PC-3 (cell line): ENCODE results near the gene DNAL1. TPM values are rescaled to one million over a fixed set of nuclear protein-coding genes. Genes with fewer than 3 reads are reported as not detected.

Experiments
- ATAC-seq: fragments of 200-7000 bp; cut with Tn5 transposase; 2 replicates; pipeline ENCODE4 v1.9.1; 2020; ENCODE audit warnings: mild to moderate bottlenecking, moderate library complexity
- Bru-seq: library from RNA; stranded (reverse); fragments of 400-500 nt; gene quantifications from one replicate; lab custom pipeline; 2021; lab: Mats Ljungman, UMichigan
- BruChase-seq, 2 experiments: library from RNA; stranded (reverse); fragments of 400-500 nt; gene quantifications; one replicate each; lab custom pipeline; 2021; lab: Mats Ljungman, UMichigan
- BruUV-seq: library from RNA; stranded (reverse); fragments of 400-500 nt; replicated peaks from 2 replicates; lab custom pipeline; 2021; lab: Mats Ljungman, UMichigan
- CTCF ChIA-PET: fragments of 300-600 bp; sonication (Branson Sonifier 250); formaldehyde crosslinking; loops from one replicate; lab custom pipeline; 2022; ENCODE audit warnings: antibody characterized with exemption; lab: Charles Lee
- POLR2A ChIA-PET: fragments of 300-600 bp; sonication (Branson Sonifier 250); formaldehyde crosslinking; loops from one replicate; lab custom pipeline; 2022; ENCODE audit warnings: antibody characterized with exemption; ENCODE audit not compliant: unreplicated experiment; lab: Charles Lee
- DNase-seq: peaks from one replicate; pipeline ENCODE4 v3.0.0-alpha.2; 2015
- H2AFZ ChIP-seq: fragments of 300-600 bp; sonication (generic); 2 replicates; pipeline ENCODE4 v1.6.0; 2016; ENCODE audit warnings: antibody characterized with exemption, low read length
- H3F3A ChIP-seq: fragments of 300-600 bp; sonication (generic); one replicate; pipeline ENCODE4 v1.6.0; 2017; ENCODE audit warnings: antibody characterized with exemption, low read length, control low read depth, mild to moderate bottlenecking; ENCODE audit not compliant: unreplicated experiment
- H3K27ac ChIP-seq: fragments of 300-600 bp; sonication (generic); 2 replicates; pipeline ENCODE4 v1.5.1; 2016; ENCODE audit warnings: mild to moderate bottlenecking, low read length
- H3K27me3 ChIP-seq: fragments of 300-600 bp; sonication (generic); 2 replicates; pipeline ENCODE4 v1.6.1; 2016; ENCODE audit warnings: low read length, mixed read lengths
- H3K36me3 ChIP-seq: fragments of 300-600 bp; sonication (generic); 2 replicates; pipeline ENCODE4 v1.6.1; 2016; ENCODE audit warnings: low read depth, mixed run types, low read length, mixed read lengths
- H3K4me1 ChIP-seq: fragments of 300-600 bp; sonication (generic); 2 replicates; pipeline ENCODE4 v1.5.1; 2016; ENCODE audit warnings: low read length; ENCODE audit not compliant: insufficient read depth
- H3K4me2 ChIP-seq: fragments of 300-600 bp; sonication (generic); 2 replicates; pipeline ENCODE4 v1.6.0; 2016; ENCODE audit warnings: low read length
- H3K4me3 ChIP-seq: fragments of 300-600 bp; sonication (generic); 2 replicates; pipeline ENCODE4 v1.5.1; 2016; ENCODE audit warnings: mild to moderate bottlenecking, low read length, mixed read lengths
- H3K79me2 ChIP-seq: fragments of 300-600 bp; sonication (generic); 2 replicates; pipeline ENCODE4 v1.6.1; 2017; ENCODE audit warnings: low read length, mixed read lengths
- H3K9ac ChIP-seq: fragments of 300-600 bp; sonication (generic); 2 replicates; pipeline ENCODE4 v1.6.0; 2016; ENCODE audit warnings: mild to moderate bottlenecking, low read length
- H3K9me2 ChIP-seq: fragments of 300-600 bp; sonication (generic); replicated peaks from 2 replicates; pipeline ENCODE4 v1.6.1; 2016; ENCODE audit warnings: mixed run types, low read length, mixed read lengths
- H3K9me3 ChIP-seq: fragments of 300-600 bp; sonication (generic); 2 replicates; pipeline ENCODE4 v1.6.1; 2016; ENCODE audit warnings: low read length, mixed read lengths
- H4K20me1 ChIP-seq: fragments of 300-600 bp; sonication (generic); 2 replicates; pipeline ENCODE4 v1.6.1; 2016; ENCODE audit warnings: low read length, mixed read lengths
- CTCF ChIP-seq: fragments of 300-600 bp; sonication (generic); conservative IDR thresholded peaks from 2 replicates; pipeline ENCODE4 v1.5.1; 2017; ENCODE audit warnings: antibody characterized with exemption, low read depth, mild to moderate bottlenecking, low read length
- EZH2 ChIP-seq: fragments of 300-600 bp; sonication (generic); IDR thresholded peaks from one replicate; pipeline ENCODE4 v1.6.1; 2017; ENCODE audit warnings: antibody characterized with exemption, mild to moderate bottlenecking, low read length; ENCODE audit not compliant: unreplicated experiment
- EZH2phosphoT487 ChIP-seq: fragments of 300-600 bp; sonication (generic); IDR thresholded peaks from 2 replicates; pipeline ENCODE4 v1.6.1; 2018; ENCODE audit warnings: mild to moderate bottlenecking, antibody characterized with exemption, low read length, borderline replicate concordance
- intact Hi-C: fragments of 100-400 bp; cut with micrococcal nuclease; formaldehyde crosslinking; loops from 2 replicates; pipeline ENCODE4 v1.9.0; 2023
- long read RNA-seq: library from polyadenylated mRNA; unstranded; transcript quantifications from one replicate; pipeline ENCODE4 v2.0.0, GENCODE V29; 2021; ENCODE audit not compliant: unreplicated experiment
- total RNA-seq: library from RNA; depleted of rRNA; stranded (reverse); fragments of >200 nt; gene quantifications from 2 replicates; pipeline ENCODE4 v1.2.3, GENCODE V29; 2014; rRNA removed

Gene DNAL1
- total RNA-seq (2.6 and 13.9 TPM in 2 replicates), Bru-seq, nascent RNA (percentile 61 among the genes with signal in this experiment), BruChase-seq, experiment 1, labeled RNA remaining after a 6-hour chase (percentile 72 among the genes with signal in this experiment), BruChase-seq, experiment 2, labeled RNA remaining after a 2-hour chase (percentile 65 among the genes with signal in this experiment)
- long read RNA-seq, full-length matches to known transcripts, result 4 of 7 reads
- long read RNA-seq, partial matches to known transcripts, result 0 of 7 reads
- long read RNA-seq, other reads (novel, unspliced or antisense), result 3 of 7 reads

GRCh38 chr14:73644531-73645247 lies at the start of gene DNAL1:
DNAL1 (plus strand) TSS chr14:73644986; CDS start chr14:73645040, 54 bp downstream.
- Histone ChIP-seq H3K27ac (peak within 1 kb of the TSS; percentile 44), H4K20me1 (no peaks in the 10 kb centered on the region), H3K9me3 (no peaks in the 10 kb centered on the region), H3F3A (no peaks in the 10 kb centered on the region), H3K4me2 (peak within 1 kb of the TSS; percentile 87), H3K9ac (peak within 1 kb of the TSS; percentile 76), H3K4me3 (peak within 1 kb of the TSS; percentile 84), H2AFZ (peak within 1 kb of the TSS; percentile 95), H3K36me3 (no peaks in the 10 kb centered on the region), H3K79me2 (peaks cover 8% of the 10 kb centered on the region; the same call in 1 of the 2 replicates), H3K9me2 (no peaks in the 10 kb centered on the region), H3K4me1 (peaks cover 18% of the 10 kb centered on the region), H3K27me3 (no peaks in the 10 kb centered on the region)
- intact Hi-C loops, result no loop called here
- CTCF ChIA-PET, result no interaction called here
- TF ChIP-seq EZH2 (no peak), CTCF (no peak), EZH2phosphoT487 (no peak)
- ATAC-seq (peak; percentile 99), DNase-seq (peak; percentile 93)
- BruUV-seq, result no TSS peak
- POLR2A ChIA-PET, result no interaction called here

GRCh38 chr14:73599499-73599898 lies 45.3 kb upstream of the DNAL1 start:
- Histone ChIP-seq H3K4me3 (no peak overlapping the region), H3K9me2 (no peaks in the 10 kb centered on the region), H3K9me3 (no peaks in the 10 kb centered on the region), H3K79me2 (no peaks in the 10 kb centered on the region), H3K36me3 (no peaks in the 10 kb centered on the region), H3K27me3 (no peaks in the 10 kb centered on the region), H3K4me2 (no peak overlapping the region), H3K4me1 (peaks cover 15% of the 10 kb centered on the region), H3K9ac (no peak overlapping the region), H3F3A (no peaks in the 10 kb centered on the region), H3K27ac (no peak overlapping the region), H2AFZ (no peak overlapping the region), H4K20me1 (no peaks in the 10 kb centered on the region)
- TF ChIP-seq EZH2phosphoT487, result no peak
- no peak for TF ChIP-seq EZH2
- TF ChIP-seq CTCF, result no peak
- intact Hi-C loops, result no loop called here
- no peak for ATAC-seq
- CTCF ChIA-PET, result no interaction called here
- no peak for DNase-seq
- BruUV-seq, result no TSS peak
- POLR2A ChIA-PET, result no interaction called here

GRCh38 chr14:73602994-73603393 lies 41.8 kb upstream of the DNAL1 start:
- ChIA-PET POLR2A (no interaction called here), CTCF (no interaction called here)
- H3K4me3 ChIP-seq, result no peak overlapping the region
- H3K27me3 ChIP-seq, result no peaks in the 10 kb centered on the region
- peaks cover 15% of the 10 kb centered on the region for H3K4me1 ChIP-seq
- H3K9ac ChIP-seq, result no peak overlapping the region
- H3K27ac ChIP-seq, result no peak overlapping the region
- intact Hi-C loops, result no loop called here
- 0 out of 2 replicates have a peak overlapping the region, but pooled peaks have one; percentile 33 for H3K4me2 ChIP-seq
- H3K9me2 ChIP-seq, result no peaks in the 10 kb centered on the region
- no peaks in the 10 kb centered on the region for H3K79me2 ChIP-seq
- no peaks in the 10 kb centered on the region for H3F3A ChIP-seq
- TF ChIP-seq EZH2 (no peak), CTCF (no peak), EZH2phosphoT487 (no peak)
- no peaks in the 10 kb centered on the region for H4K20me1 ChIP-seq
- H2AFZ ChIP-seq, result no peak overlapping the region
- DNase-seq (peak; percentile 20), ATAC-seq (no peak)
- H3K36me3 ChIP-seq, result no peaks in the 10 kb centered on the region
- no peaks in the 10 kb centered on the region for H3K9me3 ChIP-seq
- no TSS peak for BruUV-seq
